Right cardiac atrium (tissue), 5 donors: ENCODE results near the gene TGM3. TPM values are rescaled to one million over a fixed set of nuclear protein-coding genes. Genes with fewer than 3 reads are reported as not detected.

Experiments
- ATAC-seq, 2 donors: fragments of 200-7000 bp; cut with Tn5 transposase; one replicate each; pipeline versions ENCODE4 v1.8.0 to v1.9.1; 2020; ENCODE audit warnings: moderate library complexity in 2 of 2, mild to moderate bottlenecking in 1 of 2
- DNase-seq, 3 donors: peaks; one replicate each; pipeline ENCODE4 v3.0.0-alpha.2; 2020
- H3K27ac ChIP-seq: one replicate; pipeline ENCODE4 v1.5.1; 2013; ENCODE audit warnings: mild to moderate bottlenecking, low read length, control low read depth, moderate library complexity
- H3K27me3 ChIP-seq: one replicate; pipeline ENCODE4 v1.6.1; 2013; ENCODE audit not compliant: control insufficient read depth, insufficient read depth
- H3K4me1 ChIP-seq: one replicate; pipeline ENCODE4 v1.6.1; 2013; ENCODE audit warnings: low read length; ENCODE audit not compliant: control insufficient read depth, insufficient read depth
- H3K4me3 ChIP-seq: one replicate; pipeline ENCODE4 v1.5.1; 2013; ENCODE audit warnings: low read length, control low read depth
- H3K9me3 ChIP-seq: one replicate; pipeline ENCODE4 v1.6.1; 2013; ENCODE audit warnings: low read length; ENCODE audit not compliant: control insufficient read depth
- WGBS: extraction: QIAGEN DNeasy Blood & Tissue Kit; methylation state at CpG from one replicate; pipeline ENCODE4 v1.1.7; 2013; 5-methylcytosine and 5-hydroxymethylcytosine counted together
- intact Hi-C, 4 donors: fragments of 100-400 bp; cut with DNase I; formaldehyde crosslinking; loops; one replicate each; pipeline versions ENCODE4 v1.11.0 to v1.14.0; 2022 to 2023
- polyA plus RNA-seq: library from polyadenylated mRNA; stranded (reverse); fragments of 200-250 nt; gene quantifications from one replicate; pipeline ENCODE4 v1.2.3, GENCODE V29; 2013
- total RNA-seq, 4 donors: library from RNA; stranded (reverse); fragmentation: NEBNext Ultra II Directional; extraction: Animal tissue kit (Norgen Biotek cat#: 25700); gene quantifications; one replicate each; pipeline ENCODE4 v1.2.1, GENCODE V29; 2021
- donor health status: healthy with polysubstance abuse.
- donor health status: DM: no; HTN: yes; CAD: no.
- donor health status: DM: no; HTN: no; CAD: no.
- donor health status: DM: no; HTN: yes; CAD: no; lungs with severe emphysema.
- donor health status: DM: yes; HTN: yes; CAD: no.

The TGM3 gene
- total and polyA plus RNA-seq, 5 donors = 0.05 TPM; not detected in 4

- intact Hi-C loops = no loop called here
- H3K4me3 ChIP-seq = no peak overlapping the region
- H3K4me1 ChIP-seq = no peaks in the 10 kb centered on the region
- no peaks in the 10 kb centered on the region for H3K9me3 ChIP-seq
- H3K27me3 ChIP-seq = no peaks in the 10 kb centered on the region
- 81% methylated on average over 5 of the region's 5 CpGs for WGBS
- ATAC-seq (no peak), DNase-seq (no peak)
- H3K27ac ChIP-seq = no peak overlapping the region
These were observed 33.5 kb downstream of the TGM3 start for GRCh38 chr20:2329286-2329685.

DNA sequence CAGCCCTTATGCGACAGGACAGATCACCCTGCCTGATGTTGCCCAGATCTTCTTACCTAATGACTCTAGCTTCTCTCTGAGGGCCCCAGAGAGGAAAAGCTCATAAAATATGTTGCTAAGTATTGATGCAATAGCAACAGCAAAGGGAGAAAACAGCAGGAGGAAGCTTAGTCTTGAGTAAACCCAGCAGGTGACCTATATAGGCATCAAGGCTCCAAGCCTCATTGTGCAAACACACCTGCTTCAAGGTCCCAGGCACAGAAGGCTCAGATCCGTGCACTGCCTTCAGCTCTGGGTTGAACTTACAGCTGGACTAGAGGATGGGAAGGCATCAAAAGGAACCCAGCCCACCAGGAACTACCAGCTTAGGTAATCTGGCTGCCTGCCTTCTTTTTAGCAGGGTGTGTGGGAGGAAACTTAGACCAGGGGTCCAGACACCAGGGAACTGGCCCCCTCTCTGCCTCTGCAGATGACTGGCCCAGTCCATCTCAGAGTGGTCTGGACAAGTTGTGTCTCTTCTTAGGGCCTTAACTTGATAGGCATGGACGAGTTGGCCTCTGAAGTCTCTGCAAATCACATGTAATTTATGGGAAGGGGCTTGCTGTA lies 34.4 kb downstream of the TGM3 start:
- Histone ChIP-seq H3K27ac (no peak overlapping the region), H3K27me3 (no peaks in the 10 kb centered on the region), H3K4me3 (no peak overlapping the region), H3K4me1 (no peaks in the 10 kb centered on the region), H3K9me3 (no peaks in the 10 kb centered on the region)
- ATAC-seq (no peak), DNase-seq (no peak)
- WGBS = 69% methylated on average over 3 of the region's 3 CpGs
- intact Hi-C loops = no loop called here

- Histone ChIP-seq H3K27ac (no peak overlapping the region), H3K4me1 (no peaks in the 10 kb centered on the region), H3K9me3 (no peaks in the 10 kb centered on the region), H3K27me3 (no peaks in the 10 kb centered on the region), H3K4me3 (no peak overlapping the region)
- DNase-seq (no peak), ATAC-seq (no peak)
- intact Hi-C loops = no loop called here
- 77% methylated on average over 5 of the region's 5 CpGs for WGBS
These were observed 35.3 kb downstream of the TGM3 start for GRCh38 chr20:2331106-2331505.

DNA sequence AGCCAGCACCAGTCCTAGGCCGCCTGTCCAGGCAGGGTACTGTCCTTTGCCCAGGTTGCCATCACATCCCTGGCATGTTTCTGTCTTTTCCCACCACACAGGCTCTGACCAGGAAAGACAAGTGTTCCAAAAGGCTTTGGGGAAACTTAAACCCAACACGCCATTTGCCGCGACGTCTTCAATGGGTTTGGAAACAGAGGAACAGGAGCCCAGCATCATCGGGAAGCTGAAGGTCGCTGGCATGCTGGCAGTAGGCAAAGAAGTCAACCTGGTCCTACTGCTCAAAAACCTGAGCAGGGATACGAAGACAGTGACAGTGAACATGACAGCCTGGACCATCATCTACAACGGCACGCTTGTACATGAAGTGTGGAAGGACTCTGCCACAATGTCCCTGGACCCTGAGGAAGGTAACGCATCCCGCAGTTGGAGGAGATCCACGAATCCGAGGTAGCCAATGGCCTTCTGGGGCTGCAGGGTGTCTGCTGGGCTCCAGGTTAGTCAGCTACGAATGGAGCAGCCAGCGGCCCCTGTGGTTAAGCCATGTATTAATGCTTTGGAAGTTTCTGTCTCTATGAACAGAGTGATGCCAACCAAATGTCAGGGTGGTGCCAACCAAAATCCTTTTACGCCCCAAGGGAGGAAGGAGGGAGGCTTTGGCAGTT lies 36.2 kb downstream of the TGM3 start:
- Histone ChIP-seq H3K9me3 (no peaks in the 10 kb centered on the region), H3K4me3 (no peak overlapping the region), H3K27ac (no peak overlapping the region), H3K27me3 (no peaks in the 10 kb centered on the region), H3K4me1 (no peaks in the 10 kb centered on the region)
- ATAC-seq (no peak), DNase-seq (no peak)
- WGBS = 90% methylated on average over 17 of the region's 17 CpGs
- intact Hi-C loops = no loop called here

GRCh38 chr20:2332711-2333110 lies 36.9 kb downstream of the TGM3 start:
- no peak for ATAC-seq
- intact Hi-C loops = no loop called here
- no peaks in the 10 kb centered on the region for H3K4me1 ChIP-seq
- H3K9me3 ChIP-seq = no peaks in the 10 kb centered on the region
- no peak overlapping the region for H3K4me3 ChIP-seq
- no peak for DNase-seq
- no peak overlapping the region for H3K27ac ChIP-seq
- no peaks in the 10 kb centered on the region for H3K27me3 ChIP-seq
- 54% methylated on average over 4 of the region's 4 CpGs for WGBS

- intact Hi-C loops = no loop called here
- no peaks in the 10 kb centered on the region for H3K27me3 ChIP-seq
- no peaks in the 10 kb centered on the region for H3K9me3 ChIP-seq
- H3K27ac ChIP-seq = no peak overlapping the region
- ATAC-seq (no peak), DNase-seq (no peak)
- H3K4me3 ChIP-seq = no peak overlapping the region
- no peaks in the 10 kb centered on the region for H3K4me1 ChIP-seq
- WGBS = 74% methylated on average over 6 of the region's 6 CpGs
These were observed 38.0 kb downstream of the TGM3 start for GRCh38 chr20:2333821-2334220.

DNA sequence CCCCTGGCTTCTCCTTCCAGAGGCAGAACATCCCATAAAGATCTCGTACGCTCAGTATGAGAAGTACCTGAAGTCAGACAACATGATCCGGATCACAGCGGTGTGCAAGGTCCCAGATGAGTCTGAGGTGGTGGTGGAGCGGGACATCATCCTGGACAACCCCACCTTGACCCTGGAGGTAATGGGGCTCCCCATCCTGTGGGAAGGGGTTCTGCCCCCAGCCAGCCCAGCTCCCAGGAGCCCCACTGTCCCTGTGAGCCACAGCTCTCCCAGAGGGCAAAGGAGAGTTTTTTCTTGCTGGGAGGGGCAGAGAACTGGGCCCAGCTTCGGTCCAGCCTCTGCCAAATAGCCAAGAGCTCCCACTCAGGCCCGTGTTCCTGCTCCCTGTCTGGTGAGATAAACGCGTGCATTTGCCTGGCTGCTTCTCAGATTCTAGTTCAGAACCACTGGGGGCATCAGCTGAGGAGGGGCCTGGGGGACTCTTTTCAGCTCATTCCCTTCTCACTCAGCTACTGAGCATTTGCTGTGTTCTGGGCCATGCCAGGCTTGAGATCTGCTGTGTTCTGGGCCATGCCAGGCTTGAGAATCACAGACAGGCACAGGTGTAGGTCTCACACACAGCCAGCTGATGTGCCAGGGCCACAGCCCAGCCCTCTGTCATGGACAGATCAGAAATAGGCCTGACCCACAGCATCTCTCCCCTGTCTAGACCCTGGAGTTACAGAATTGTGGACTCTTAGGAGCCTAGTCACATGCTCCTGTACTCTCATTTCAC lies 39.5 kb downstream of the TGM3 start:
- Histone ChIP-seq H3K9me3 (no peaks in the 10 kb centered on the region), H3K4me1 (no peaks in the 10 kb centered on the region), H3K27me3 (no peaks in the 10 kb centered on the region), H3K27ac (no peak overlapping the region), H3K4me3 (no peak overlapping the region)
- intact Hi-C loops = no loop called here
- ATAC-seq (peak in 1 of 2 donors; percentile 17), DNase-seq (no peak)
- 66% methylated on average over 9 of the region's 9 CpGs for WGBS

- no peak overlapping the region for H3K27ac ChIP-seq
- ATAC-seq (no peak), DNase-seq (no peak)
- H3K27me3 ChIP-seq = no peaks in the 10 kb centered on the region
- H3K9me3 ChIP-seq = no peaks in the 10 kb centered on the region
- intact Hi-C loops = no loop called here
- WGBS = 75% methylated on average over 4 of the region's 4 CpGs
- H3K4me3 ChIP-seq = no peak overlapping the region
- no peaks in the 10 kb centered on the region for H3K4me1 ChIP-seq
These were observed 40.7 kb downstream of the TGM3 start for GRCh38 chr20:2336471-2336870.

- no peak for ATAC-seq
- Histone ChIP-seq H3K4me3 (no peak overlapping the region), H3K27me3 (no peaks in the 10 kb centered on the region), H3K27ac (no peak overlapping the region), H3K4me1 (no peaks in the 10 kb centered on the region), H3K9me3 (no peaks in the 10 kb centered on the region)
- DNase-seq = no peak
- intact Hi-C loops = no loop called here
- 79% methylated on average over 5 of the region's 5 CpGs for WGBS
These were observed 41.3 kb downstream of the TGM3 start for GRCh38 chr20:2337142-2337541.

DNA sequence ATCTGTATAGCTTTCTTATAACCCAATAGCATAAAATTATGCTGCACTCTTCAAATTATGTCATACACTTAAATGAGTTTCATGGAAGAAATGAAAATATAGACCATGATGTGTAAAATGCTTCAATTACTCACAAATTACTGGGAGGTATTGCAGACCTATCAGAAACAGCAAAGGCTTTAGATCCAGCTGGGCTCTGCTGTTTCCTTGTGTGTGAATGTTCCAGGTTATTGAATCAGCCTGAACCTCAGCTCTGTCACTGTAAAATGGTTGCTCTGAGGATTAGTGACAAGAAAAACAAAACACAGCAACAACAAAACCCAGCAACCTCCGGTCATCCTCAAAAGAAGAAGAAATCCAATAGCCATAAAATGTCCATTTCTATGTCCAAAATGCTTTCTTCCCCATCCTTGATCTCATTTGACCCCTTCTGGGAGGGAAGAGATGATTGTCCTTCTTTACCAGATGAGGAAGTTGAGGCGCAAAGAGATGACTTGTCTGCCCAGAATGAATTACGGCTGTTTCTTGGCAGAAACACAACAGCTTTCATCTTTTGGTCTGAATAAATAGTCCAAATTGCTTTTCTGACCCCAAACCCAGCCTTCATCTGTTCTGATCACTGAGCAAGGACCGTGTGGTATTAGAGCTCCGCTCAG lies 42.7 kb downstream of the TGM3 start:
- intact Hi-C loops = no loop called here
- WGBS = 66% methylated on average over 5 of the region's 5 CpGs
- no peaks in the 10 kb centered on the region for H3K4me1 ChIP-seq
- no peaks in the 10 kb centered on the region for H3K9me3 ChIP-seq
- no peak for ATAC-seq
- no peak overlapping the region for H3K4me3 ChIP-seq
- no peak for DNase-seq
- H3K27me3 ChIP-seq = no peaks in the 10 kb centered on the region
- no peak overlapping the region for H3K27ac ChIP-seq

GRCh38 chr20:2340136-2340535 lies 44.3 kb downstream of the TGM3 start:
- Histone ChIP-seq H3K4me1 (no peaks in the 10 kb centered on the region), H3K27ac (no peak overlapping the region), H3K27me3 (no peaks in the 10 kb centered on the region), H3K4me3 (no peak overlapping the region), H3K9me3 (no peaks in the 10 kb centered on the region)
- WGBS = 88% methylated on average over 11 of the region's 11 CpGs
- intact Hi-C loops = loop anchor here in 1 of 4 donors (10.0 kb wide), 1 partner anchor 135 kb away; no protein-coding TSS in a partner anchor
- DNase-seq (no peak), ATAC-seq (no peak)
